Raji (cell line): ENCODE results near the gene CNTNAP4.

Experiments
- POLR2A ChIP-seq: IDR thresholded peaks from 2 replicates; pipeline ENCODE4 v1.6.1; 2011; ENCODE audit warnings: low read depth, low read length, control low read depth; ENCODE audit not compliant: insufficient read depth

Gene CNTNAP4

GRCh38 chr16:76487411-76488064 lies 210.3 kb downstream of the CNTNAP4 start:
- TF ChIP-seq POLR2A: no peak

DNA sequence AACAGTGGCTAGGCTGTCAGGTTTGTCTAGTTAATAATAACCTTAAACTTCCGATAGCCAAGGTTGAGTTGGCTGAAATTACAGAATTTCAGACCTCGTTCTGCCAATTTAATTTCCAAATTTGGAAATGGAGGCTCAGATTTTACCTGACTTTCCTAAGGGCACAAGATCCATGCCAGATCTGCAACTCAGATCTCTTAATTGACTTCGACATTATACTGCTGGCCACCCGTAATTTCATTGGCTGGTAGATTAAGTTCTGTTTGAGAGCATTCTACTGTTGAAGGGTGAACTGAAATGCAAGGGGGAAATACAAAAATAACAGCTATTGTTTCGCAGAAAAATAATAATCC lies 210.8 kb downstream of the CNTNAP4 start:
- TF ChIP-seq POLR2A: no peak

DNA sequence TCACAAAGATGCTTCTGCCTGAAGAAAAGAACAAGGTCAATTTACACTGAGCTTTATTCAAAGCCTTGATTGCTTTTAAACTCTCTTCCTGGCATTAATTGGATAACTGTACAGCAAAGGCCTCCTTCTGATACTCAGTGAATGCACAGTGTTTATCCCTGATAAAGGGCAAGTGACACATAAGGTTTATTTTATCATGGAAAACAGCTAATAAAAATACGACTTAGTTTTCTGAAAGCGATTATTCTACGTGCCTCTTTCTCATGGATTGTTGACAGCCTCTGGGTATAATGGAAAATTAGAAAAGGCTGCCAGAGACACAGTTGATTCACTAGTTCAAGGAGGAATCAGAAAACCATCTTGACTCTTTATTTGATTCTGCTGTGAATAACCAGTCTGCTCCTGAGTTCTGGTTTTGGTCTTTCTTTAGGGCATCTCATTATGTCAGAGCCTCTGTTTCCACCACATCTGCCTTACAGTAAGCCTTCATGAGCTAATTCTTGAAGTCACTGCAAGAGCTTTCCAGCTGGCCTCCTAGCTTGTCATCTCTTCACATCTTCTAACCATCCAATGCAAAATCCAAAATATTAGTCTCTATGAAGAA lies 212.9 kb downstream of the CNTNAP4 start:
- no peak for TF ChIP-seq POLR2A

GRCh38 chr16:76500006-76500405 lies 222.8 kb downstream of the CNTNAP4 start:
- no peak for TF ChIP-seq POLR2A

- TF ChIP-seq POLR2A: no peak
Observed at GRCh38 chr16:76502063-76502462, 224.9 kb downstream of the CNTNAP4 start.

GRCh38 chr16:76502555-76502954 lies 225.4 kb downstream of the CNTNAP4 start:
- TF ChIP-seq POLR2A: no peak

GRCh38 chr16:76503091-76503490 lies 225.9 kb downstream of the CNTNAP4 start:
- TF ChIP-seq POLR2A: no peak

DNA sequence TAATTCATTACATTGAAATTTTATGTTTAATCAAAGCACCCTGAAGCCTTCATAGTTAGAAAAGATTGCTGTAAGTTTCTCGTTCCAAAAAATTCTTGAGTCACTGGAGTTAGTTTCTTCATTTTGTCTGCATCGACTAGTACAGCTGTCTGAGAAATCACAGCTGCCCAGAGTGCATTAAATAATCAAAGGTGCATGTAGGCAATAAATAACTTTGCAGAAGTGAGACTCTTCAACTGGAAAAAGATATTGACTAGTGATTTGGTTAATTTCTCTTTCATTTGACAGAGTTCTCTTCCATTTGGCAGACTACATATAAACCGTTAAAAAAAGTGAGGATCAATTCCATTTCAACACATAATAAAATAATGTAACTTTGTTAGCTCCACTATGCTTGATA lies 234.0 kb downstream of the CNTNAP4 start:
- TF ChIP-seq POLR2A: no peak

DNA sequence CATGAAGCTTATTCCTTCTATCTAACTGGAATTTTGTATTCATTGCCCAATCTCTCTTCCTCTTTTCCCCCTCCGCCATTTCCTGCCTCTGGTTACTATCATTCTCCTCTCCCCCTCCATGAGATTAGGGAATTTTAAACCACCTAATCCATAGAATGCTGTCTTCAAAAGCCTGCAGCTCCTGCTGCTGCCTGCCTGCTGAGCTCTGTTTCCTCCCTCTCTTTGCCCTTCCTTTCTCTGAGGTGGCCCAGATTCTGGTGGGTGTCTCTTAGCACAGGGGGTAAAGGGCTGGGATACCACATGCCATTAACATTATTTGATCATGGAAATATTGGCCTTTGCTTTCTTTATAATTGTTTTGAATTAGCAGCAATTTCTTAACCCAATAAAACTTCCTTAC lies 241.6 kb downstream of the CNTNAP4 start:
- TF ChIP-seq POLR2A: no peak

GRCh38 chr16:76524356-76524755 lies 247.2 kb downstream of the CNTNAP4 start:
- no peak for TF ChIP-seq POLR2A

DNA sequence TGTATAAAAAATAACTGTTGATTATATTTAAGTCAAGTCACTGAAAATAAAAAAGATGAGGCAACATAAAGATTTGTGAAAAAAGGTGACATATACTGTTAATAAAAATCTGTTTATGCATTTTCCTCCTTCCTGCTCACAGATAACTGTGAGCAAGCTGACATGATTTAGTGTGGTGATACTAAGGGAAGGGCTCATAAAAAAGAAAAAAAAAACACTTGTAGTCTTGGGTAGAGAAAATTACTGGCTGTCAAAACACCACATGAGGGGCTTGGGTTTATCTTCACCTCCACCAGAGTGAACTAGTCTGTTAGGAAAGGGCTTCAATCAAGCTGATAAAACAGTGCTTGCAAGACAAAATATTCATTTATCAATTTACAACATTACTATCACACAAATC lies 247.6 kb downstream of the CNTNAP4 start:
- TF ChIP-seq POLR2A: no peak

DNA sequence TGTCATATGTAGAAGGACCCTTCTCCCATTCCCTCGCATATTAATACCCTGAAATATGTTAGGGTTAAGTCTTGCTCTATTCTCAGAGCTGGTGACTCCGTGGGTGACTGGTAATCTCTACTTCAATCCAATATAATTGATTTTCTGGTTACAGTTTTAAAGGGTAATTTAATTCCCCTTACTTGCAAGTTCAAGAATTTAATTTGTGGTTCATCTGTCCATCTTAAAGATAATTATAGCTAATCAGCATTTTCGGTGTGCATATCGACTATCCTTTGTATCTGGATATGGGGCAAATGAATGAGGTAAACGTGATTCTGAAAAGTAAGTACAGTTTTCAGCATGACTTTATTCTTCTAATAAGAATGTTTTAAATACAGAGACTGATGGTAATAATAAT lies 250.0 kb downstream of the CNTNAP4 start:
- no peak for TF ChIP-seq POLR2A

- TF ChIP-seq POLR2A: no peak
Observed at GRCh38 chr16:76529120-76529519, 251.9 kb downstream of the CNTNAP4 start.

DNA sequence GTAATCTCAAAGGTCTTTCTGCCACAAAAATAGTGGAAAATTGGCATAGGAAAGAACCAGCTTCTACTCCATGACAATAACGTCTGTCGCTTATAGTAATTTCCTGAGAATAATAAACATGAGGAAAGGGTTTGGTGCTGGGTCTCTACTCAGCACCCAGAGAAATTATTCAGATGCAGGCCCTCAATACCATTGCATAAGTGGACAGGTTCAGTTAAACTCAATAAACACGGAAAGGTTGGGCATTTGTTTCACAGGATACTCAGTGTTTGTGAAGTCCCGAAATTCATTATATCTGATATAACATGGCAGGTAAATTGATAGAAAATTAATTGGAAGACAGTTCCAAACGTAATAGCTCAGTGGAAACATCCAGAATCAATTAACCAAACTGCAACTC lies 254.0 kb downstream of the CNTNAP4 start:
- TF ChIP-seq POLR2A: no peak

GRCh38 chr16:76532188-76532973 lies 255.2 kb downstream of the CNTNAP4 start:
- TF ChIP-seq POLR2A: no peak

- no peak for TF ChIP-seq POLR2A
Observed at GRCh38 chr16:76539609-76540008, 262.4 kb downstream of the CNTNAP4 start.
